ENCODE results near the gene SPP1.

- TF ChIP-seq, protein P1, sequence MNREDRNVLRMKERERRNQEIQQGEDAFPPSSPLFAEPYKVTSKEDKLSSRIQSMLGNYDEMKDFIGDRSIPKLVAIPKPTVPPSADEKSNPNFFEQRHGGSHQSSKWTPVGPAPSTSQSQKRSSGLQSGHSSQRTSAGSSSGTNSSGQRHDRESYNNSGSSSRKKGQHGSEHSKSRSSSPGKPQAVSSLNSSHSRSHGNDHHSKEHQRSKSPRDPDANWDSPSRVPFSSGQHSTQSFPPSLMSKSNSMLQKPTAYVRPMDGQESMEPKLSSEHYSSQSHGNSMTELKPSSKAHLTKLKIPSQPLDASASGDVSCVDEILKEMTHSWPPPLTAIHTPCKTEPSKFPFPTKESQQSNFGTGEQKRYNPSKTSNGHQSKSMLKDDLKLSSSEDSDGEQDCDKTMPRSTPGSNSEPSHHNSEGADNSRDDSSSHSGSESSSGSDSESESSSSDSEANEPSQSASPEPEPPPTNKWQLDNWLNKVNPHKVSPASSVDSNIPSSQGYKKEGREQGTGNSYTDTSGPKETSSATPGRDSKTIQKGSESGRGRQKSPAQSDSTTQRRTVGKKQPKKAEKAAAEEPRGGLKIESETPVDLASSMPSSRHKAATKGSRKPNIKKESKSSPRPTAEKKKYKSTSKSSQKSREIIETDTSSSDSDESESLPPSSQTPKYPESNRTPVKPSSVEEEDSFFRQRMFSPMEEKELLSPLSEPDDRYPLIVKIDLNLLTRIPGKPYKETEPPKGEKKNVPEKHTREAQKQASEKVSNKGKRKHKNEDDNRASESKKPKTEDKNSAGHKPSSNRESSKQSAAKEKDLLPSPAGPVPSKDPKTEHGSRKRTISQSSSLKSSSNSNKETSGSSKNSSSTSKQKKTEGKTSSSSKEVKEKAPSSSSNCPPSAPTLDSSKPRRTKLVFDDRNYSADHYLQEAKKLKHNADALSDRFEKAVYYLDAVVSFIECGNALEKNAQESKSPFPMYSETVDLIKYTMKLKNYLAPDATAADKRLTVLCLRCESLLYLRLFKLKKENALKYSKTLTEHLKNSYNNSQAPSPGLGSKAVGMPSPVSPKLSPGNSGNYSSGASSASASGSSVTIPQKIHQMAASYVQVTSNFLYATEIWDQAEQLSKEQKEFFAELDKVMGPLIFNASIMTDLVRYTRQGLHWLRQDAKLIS (CRISPR knock-in tag; IDR thresholded peaks at IDR 0.05), result no peak
- TF ChIP-seq ATF7 (IDR thresholded peaks at IDR 0.05), result no peak
- no peak for TF ChIP-seq POLR2A (conservative IDR thresholded peaks at IDR 0.05)
- TF ChIP-seq POLR2AphosphoS5 (IDR thresholded peaks at IDR 0.05; ENCODE audit: control insufficient read depth, insufficient read depth, low read depth, low read length), result no peak
- TF ChIP-seq PTTG1 (tag; IDR thresholded peaks at IDR 0.05; ENCODE audit: low read depth), result no peak
- TF ChIP-seq EZH2 (IDR thresholded peaks at IDR 0.05; ENCODE audit: borderline replicate concordance, low read depth, low read length), result no peak
- no peak for TF ChIP-seq NR4A1 (CRISPR knock-in tag; IDR thresholded peaks at IDR 0.05)
- no peak for TF ChIP-seq NR4A1 (tag; IDR thresholded peaks at IDR 0.05)
Measured at GRCh38 chr4:88009871-88010270, 34.4 kb downstream of the SPP1 start.

Data from K562 (cell line).